ENCODE measurements around the gene EFNA2.
A peak's percentile ranks its signal among the peaks of the same experiment; 100 is the strongest.

The EFNA2 gene

GRCh38 chr19:1270854-1271527 lies 14.7 kb upstream of the EFNA2 start:
- Mint-ChIP-seq H3K27me3 (no peaks in the 10 kb centered on the region), H3K27ac (peak overlapping the region; percentile 97), H3K4me3 (peak overlapping the region; percentile 91), H3K4me1 (ENCODE audit: low read depth) (peaks cover 68% of the 10 kb centered on the region), H3K36me3 (ENCODE audit: low read depth) (peaks cover 53% of the 10 kb centered on the region), H3K9me3 (no peaks in the 10 kb centered on the region)
- DNase-seq, result peak; percentile 59

GRCh38 chr19:1271528-1272422 lies 13.9 kb upstream of the EFNA2 start:
- H3K27me3 Mint-ChIP-seq, result no peaks in the 10 kb centered on the region
- peak overlapping the region; percentile 97 for H3K27ac Mint-ChIP-seq
- peaks cover 68% of the 10 kb centered on the region for H3K4me1 Mint-ChIP-seq (ENCODE audit: low read depth)
- no peak for DNase-seq
- H3K4me3 Mint-ChIP-seq, result peak overlapping the region; percentile 91
- no peaks in the 10 kb centered on the region for H3K9me3 Mint-ChIP-seq
- peaks cover 58% of the 10 kb centered on the region for H3K36me3 Mint-ChIP-seq (ENCODE audit: low read depth)

GRCh38 chr19:1272423-1273262 lies 13.0 kb upstream of the EFNA2 start:
- Mint-ChIP-seq H3K27ac (peak overlapping the region; percentile 83), H3K4me1 (ENCODE audit: low read depth) (peaks cover 66% of the 10 kb centered on the region), H3K4me3 (peak overlapping the region; percentile 91), H3K36me3 (ENCODE audit: low read depth) (peaks cover 66% of the 10 kb centered on the region), H3K27me3 (no peaks in the 10 kb centered on the region), H3K9me3 (no peaks in the 10 kb centered on the region)
- DNase-seq, result no peak

- H3K4me1 Mint-ChIP-seq (ENCODE audit: low read depth), result peaks cover 64% of the 10 kb centered on the region
- peak overlapping the region; percentile 83 for H3K27ac Mint-ChIP-seq
- peak overlapping the region; percentile 91 for H3K4me3 Mint-ChIP-seq
- peaks cover 74% of the 10 kb centered on the region for H3K36me3 Mint-ChIP-seq (ENCODE audit: low read depth)
- no peaks in the 10 kb centered on the region for H3K27me3 Mint-ChIP-seq
- no peak for DNase-seq
- no peaks in the 10 kb centered on the region for H3K9me3 Mint-ChIP-seq
Measured at GRCh38 chr19:1273263-1274041, 12.2 kb upstream of the EFNA2 start.

GRCh38 chr19:1274081-1274851 lies 11.4 kb upstream of the EFNA2 start:
- H3K27me3 Mint-ChIP-seq, result no peaks in the 10 kb centered on the region
- H3K4me1 Mint-ChIP-seq (ENCODE audit: low read depth), result peaks cover 59% of the 10 kb centered on the region
- peak; percentile 51 for DNase-seq
- peak overlapping the region; percentile 93 for H3K27ac Mint-ChIP-seq
- peaks cover 81% of the 10 kb centered on the region for H3K36me3 Mint-ChIP-seq (ENCODE audit: low read depth)
- H3K9me3 Mint-ChIP-seq, result no peaks in the 10 kb centered on the region
- peak overlapping the region; percentile 81 for H3K4me3 Mint-ChIP-seq

- no peak for DNase-seq
- Mint-ChIP-seq H3K4me3 (peak overlapping the region; percentile 81), H3K36me3 (ENCODE audit: low read depth) (peaks cover 84% of the 10 kb centered on the region), H3K9me3 (no peaks in the 10 kb centered on the region), H3K4me1 (ENCODE audit: low read depth) (peaks cover 63% of the 10 kb centered on the region), H3K27ac (peak overlapping the region; percentile 93), H3K27me3 (no peaks in the 10 kb centered on the region)
Measured at GRCh38 chr19:1274852-1275259, 10.8 kb upstream of the EFNA2 start.

- DNase-seq, result peak; percentile 95
- Mint-ChIP-seq H3K4me1 (ENCODE audit: low read depth) (peaks cover 61% of the 10 kb centered on the region), H3K9me3 (no peaks in the 10 kb centered on the region), H3K4me3 (peak within 1 kb of the TSS; percentile 81), H3K36me3 (ENCODE audit: low read depth) (peaks cover 84% of the 10 kb centered on the region), H3K27ac (peak within 1 kb of the TSS; percentile 95), H3K27me3 (no peaks in the 10 kb centered on the region)
Measured at GRCh38 chr19:1275260-1275975, 10.3 kb upstream of the EFNA2 start, which contains the start of gene FAM174C. TSS of gene FAM174C (plus strand) at chr19:1275530. CDS start at chr19:1275550, 20 bp downstream.

GRCh38 chr19:1275976-1276627 lies 9.6 kb upstream of the EFNA2 start:
- Mint-ChIP-seq H3K4me3 (peak overlapping the region; percentile 81), H3K27ac (peak overlapping the region; percentile 95), H3K36me3 (ENCODE audit: low read depth) (peaks cover 79% of the 10 kb centered on the region), H3K27me3 (no peaks in the 10 kb centered on the region), H3K4me1 (ENCODE audit: low read depth) (peaks cover 54% of the 10 kb centered on the region), H3K9me3 (no peaks in the 10 kb centered on the region)
- DNase-seq, result no peak

GRCh38 chr19:1276628-1277022 lies 9.0 kb upstream of the EFNA2 start:
- Mint-ChIP-seq H3K4me3 (peak overlapping the region; percentile 81), H3K36me3 (ENCODE audit: low read depth) (peaks cover 73% of the 10 kb centered on the region), H3K4me1 (ENCODE audit: low read depth) (peaks cover 49% of the 10 kb centered on the region), H3K27me3 (no peaks in the 10 kb centered on the region), H3K9me3 (no peaks in the 10 kb centered on the region), H3K27ac (peak overlapping the region; percentile 95)
- DNase-seq, result peak; percentile 72

- Mint-ChIP-seq H3K4me3 (peak overlapping the region; percentile 81), H3K27ac (peak overlapping the region; percentile 95), H3K9me3 (no peaks in the 10 kb centered on the region), H3K4me1 (ENCODE audit: low read depth) (peaks cover 45% of the 10 kb centered on the region), H3K27me3 (no peaks in the 10 kb centered on the region), H3K36me3 (ENCODE audit: low read depth) (peaks cover 69% of the 10 kb centered on the region)
- no peak for DNase-seq
Measured at GRCh38 chr19:1277061-1277460, 8.6 kb upstream of the EFNA2 start.

- Mint-ChIP-seq H3K27ac (peak overlapping the region; percentile 74), H3K27me3 (no peaks in the 10 kb centered on the region), H3K9me3 (no peaks in the 10 kb centered on the region), H3K36me3 (ENCODE audit: low read depth) (peaks cover 59% of the 10 kb centered on the region), H3K4me3 (peak overlapping the region; percentile 81), H3K4me1 (ENCODE audit: low read depth) (peaks cover 36% of the 10 kb centered on the region)
- no peak for DNase-seq
Measured at GRCh38 chr19:1278074-1278473, 7.6 kb upstream of the EFNA2 start.

Data from activated T-cell treated with anti-CD3 and anti-CD28 coated beads, Interleukin-2, amount 50 U/mL, for 24 hours (primary cell).